Neural progenitor cell (in vitro differentiated cells): Measurements from ENCODE around the gene GORASP1.

ENCODE experiments used
- CTCF ChIP-seq: fragments of 200-600 bp; sonication (generic); IDR thresholded peaks from 2 replicates; pipeline ENCODE4 v1.5.1; 2017; ENCODE audit warnings: antibody characterized with exemption, mild to moderate bottlenecking
- EZH2 ChIP-seq: fragments of 200-600 bp; sonication (generic); IDR thresholded peaks from 2 replicates; pipeline ENCODE4 v1.6.1; 2017; ENCODE audit warnings: antibody characterized with exemption, mild to moderate bottlenecking, moderate library complexity
- EZH2phosphoT487 ChIP-seq: fragments of 200-600 bp; sonication (generic); IDR thresholded peaks from 2 replicates; pipeline ENCODE4 v1.6.1; 2017; ENCODE audit warnings: antibody characterized with exemption

DNA sequence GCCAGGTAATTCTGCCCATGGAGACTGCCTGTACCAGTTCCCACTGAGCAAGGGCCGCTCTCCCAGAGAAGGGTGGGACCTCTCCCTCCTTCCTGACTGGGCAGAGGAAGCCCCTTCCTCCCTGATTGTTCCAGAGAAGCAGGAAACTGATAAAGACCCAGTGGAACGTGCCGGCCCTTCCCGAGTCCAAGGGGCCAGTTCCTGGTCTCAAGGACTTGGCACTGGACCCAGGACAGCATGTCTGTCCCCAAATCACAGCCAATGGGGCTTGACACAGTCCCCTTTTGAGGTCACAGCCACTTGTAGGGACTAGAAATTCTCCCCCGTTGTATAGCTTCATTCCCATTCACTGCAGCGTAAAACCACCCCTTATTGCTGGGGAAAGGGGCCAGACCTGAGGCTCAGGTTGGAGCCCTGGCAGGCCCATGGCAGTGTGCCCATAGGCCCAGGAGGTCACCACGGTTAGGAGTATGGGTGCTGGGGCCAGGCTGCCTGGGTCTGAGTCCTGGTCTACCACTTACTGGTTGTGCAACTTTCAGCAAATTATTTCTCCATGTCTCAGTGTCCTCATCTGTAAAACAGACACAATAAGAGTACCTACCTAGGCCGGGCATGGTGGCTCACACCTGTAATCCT is 27.9 kb upstream of the GORASP1 start:
- no peak for TF ChIP-seq CTCF
- no peak for TF ChIP-seq EZH2phosphoT487
- no peak for TF ChIP-seq EZH2
